HepG2 (cell line): ENCODE measurements around the gene CHEK1.

Source experiments
- HDAC6 ChIP-seq: fragments of 200-600 bp; sonication (generic); IDR thresholded peaks from 2 replicates; pipeline ENCODE4 v1.7.0; 2017; ENCODE audit warnings: mild to moderate bottlenecking, antibody characterized with exemption, low read length, low read depth
- JARID2 ChIP-seq: sonication (generic); formaldehyde crosslinking; IDR thresholded peaks from 2 replicates; pipeline ENCODE4 v1.8.1; 2023; ENCODE audit warnings: missing genetic modification reagents, inconsistent platforms; ENCODE audit not compliant: insufficient replicate concordance
- MAZ ChIP-seq, 2 experiments: sonication (generic) in 1 of 2; formaldehyde crosslinking in 1 of 2; IDR thresholded peaks; 2 replicates each; pipeline versions ENCODE4 v1.5.0 to v1.6.1; 2012 to 2020; ENCODE audit warnings: low read depth in 2 of 2, mild to moderate bottlenecking in 2 of 2, borderline replicate concordance in 1 of 2, improper control_type of control experiment in 1 of 2, low read length in 1 of 2, missing genetic modification reagents in 1 of 2, moderate library complexity in 1 of 2
- POLR2AphosphoS5 ChIP-seq: IDR thresholded peaks from 2 replicates; pipeline ENCODE4 v1.6.1; 2012; ENCODE audit warnings: low read depth, low read length
- PRPF4 ChIP-seq: fragments of 200-400 bp; formaldehyde crosslinking; IDR thresholded peaks from 2 replicates; pipeline ENCODE4 v1.6.1; 2016; ENCODE audit warnings: low read length, low read depth; ENCODE audit not compliant: poor library complexity, severe bottlenecking
- RBM39 ChIP-seq: fragments of 200-400 bp; formaldehyde crosslinking; IDR thresholded peaks from one replicate; pipeline ENCODE4 v1.6.1; 2018; ENCODE audit warnings: antibody characterized with exemption, mild to moderate bottlenecking, low read depth, low read length; ENCODE audit not compliant: poor library complexity, severe bottlenecking
- RXRA ChIP-seq: sonication (generic); formaldehyde crosslinking; IDR thresholded peaks from 2 replicates; pipeline ENCODE4 v1.5.1; 2020; ENCODE audit warnings: missing genetic modification reagents
- SKI ChIP-seq: fragments of 450-650 bp; IDR thresholded peaks from one replicate; pipeline ENCODE4 v1.6.1; 2018; ENCODE audit warnings: mild to moderate bottlenecking; ENCODE audit not compliant: partially characterized antibody
- TCF7L2 ChIP-seq: IDR thresholded peaks from 2 replicates; pipeline ENCODE4 v1.6.1; 2011; ENCODE audit warnings: mild to moderate bottlenecking, low read depth, low read length, moderate library complexity
- ZBTB8A ChIP-seq: sonication (generic); formaldehyde crosslinking; IDR thresholded peaks from 2 replicates; pipeline ENCODE4 v1.4.0; 2020; ENCODE audit warnings: mild to moderate bottlenecking, low read depth, missing genetic modification reagents, borderline replicate concordance
- ZNF263 ChIP-seq: sonication (generic); formaldehyde crosslinking; IDR thresholded peaks from 2 replicates; pipeline ENCODE4 v1.4.0; 2020; ENCODE audit warnings: missing genetic modification reagents
- ZNF343 ChIP-seq: sonication (generic); formaldehyde crosslinking; IDR thresholded peaks from 2 replicates; pipeline ENCODE4 v1.4.0; 2020; ENCODE audit warnings: mild to moderate bottlenecking, missing genetic modification reagents
- TF ChIP-seq, protein P1 (sequence below): sonication (generic); formaldehyde crosslinking; IDR thresholded peaks from 2 replicates; pipeline ENCODE4 v1.4.0; 2020; ENCODE audit warnings: missing genetic modification reagents
- TF ChIP-seq, protein P2 (sequence below): sonication (generic); formaldehyde crosslinking; IDR thresholded peaks from 2 replicates; pipeline ENCODE4 v1.4.0; 2020; ENCODE audit warnings: missing genetic modification reagents

DNA sequence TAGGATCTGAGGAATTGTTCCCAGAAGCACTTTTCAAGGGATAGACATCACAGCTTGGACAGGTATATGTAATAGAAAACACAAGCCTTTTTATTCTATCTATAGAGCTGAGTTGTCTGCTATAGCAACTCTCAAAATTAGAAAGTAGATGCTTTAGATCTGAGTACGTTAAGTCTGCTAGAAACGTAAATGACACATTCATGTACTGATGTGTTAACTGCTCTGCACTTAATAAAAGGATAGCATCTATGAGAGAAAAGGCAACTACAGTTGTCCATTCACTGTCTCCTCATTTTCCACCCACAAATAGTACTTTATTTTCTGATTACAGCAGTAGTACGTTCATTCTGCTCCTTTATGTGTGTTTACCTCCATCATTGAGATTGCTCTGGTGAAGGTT lies 38.3 kb upstream of the CHEK1 start:
- TF ChIP-seq POLR2AphosphoS5 (no peak), JARID2 (CRISPR knock-in tag) (no peak), ZNF263 (CRISPR knock-in tag) (no peak), ZBTB8A (CRISPR knock-in tag) (no peak), HDAC6 (no peak), MAZ (IDR thresholded peaks at IDR 0.05; ENCODE audit: borderline replicate concordance, low read depth, low read length) (no peak), MAZ (CRISPR knock-in tag; IDR thresholded peaks at IDR 0.05; ENCODE audit: low read depth) (no peak), RBM39 (no peak), TCF7L2 (no peak), RXRA (CRISPR knock-in tag) (no peak), PRPF4 (no peak), SKI (no peak), ZNF343 (CRISPR knock-in tag) (no peak)
- TF ChIP-seq, protein P1, sequence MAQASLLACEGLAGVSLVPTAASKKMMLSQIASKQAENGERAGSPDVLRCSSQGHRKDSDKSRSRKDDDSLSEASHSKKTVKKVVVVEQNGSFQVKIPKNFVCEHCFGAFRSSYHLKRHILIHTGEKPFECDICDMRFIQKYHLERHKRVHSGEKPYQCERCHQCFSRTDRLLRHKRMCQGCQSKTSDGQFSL (CRISPR knock-in tag): no peak
- TF ChIP-seq, protein P2, sequence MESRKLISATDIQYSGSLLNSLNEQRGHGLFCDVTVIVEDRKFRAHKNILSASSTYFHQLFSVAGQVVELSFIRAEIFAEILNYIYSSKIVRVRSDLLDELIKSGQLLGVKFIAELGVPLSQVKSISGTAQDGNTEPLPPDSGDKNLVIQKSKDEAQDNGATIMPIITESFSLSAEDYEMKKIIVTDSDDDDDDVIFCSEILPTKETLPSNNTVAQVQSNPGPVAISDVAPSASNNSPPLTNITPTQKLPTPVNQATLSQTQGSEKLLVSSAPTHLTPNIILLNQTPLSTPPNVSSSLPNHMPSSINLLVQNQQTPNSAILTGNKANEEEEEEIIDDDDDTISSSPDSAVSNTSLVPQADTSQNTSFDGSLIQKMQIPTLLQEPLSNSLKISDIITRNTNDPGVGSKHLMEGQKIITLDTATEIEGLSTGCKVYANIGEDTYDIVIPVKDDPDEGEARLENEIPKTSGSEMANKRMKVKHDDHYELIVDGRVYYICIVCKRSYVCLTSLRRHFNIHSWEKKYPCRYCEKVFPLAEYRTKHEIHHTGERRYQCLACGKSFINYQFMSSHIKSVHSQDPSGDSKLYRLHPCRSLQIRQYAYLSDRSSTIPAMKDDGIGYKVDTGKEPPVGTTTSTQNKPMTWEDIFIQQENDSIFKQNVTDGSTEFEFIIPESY (CRISPR knock-in tag): no peak
